Measurements from ENCODE around the gene RAN.

- TF ChIP-seq CTCF (IDR thresholded peaks at IDR 0.05): no peak
- no peak for TF ChIP-seq POLR2A (IDR thresholded peaks at IDR 0.05)
- no peak for TF ChIP-seq EP300 (IDR thresholded peaks at IDR 0.05)
Measured at GRCh38 chr12:130904064-130904463, 32.2 kb downstream of the RAN start.
